Esophagus muscularis mucosa (tissue), 4 donors: ENCODE results near the gene ARHGDIA.

Source experiments
- CTCF ChIP-seq, 3 experiments: fragments of 200-600 bp in 2 of 3; fragments of 450-650 bp in 1 of 3; sonication (generic) in 2 of 3; IDR thresholded peaks; one replicate each; pipeline ENCODE4 v1.5.1; 2017 to 2019; ENCODE audit warnings: antibody characterized with exemption in 3 of 3, mild to moderate bottlenecking in 2 of 3, moderate library complexity in 1 of 3
- EP300 ChIP-seq: sonication (generic); formaldehyde crosslinking; IDR thresholded peaks from one replicate; pipeline ENCODE4 v1.6.1; 2017; ENCODE audit warnings: antibody characterized with exemption
- POLR2A ChIP-seq: fragments of 450-650 bp; IDR thresholded peaks from one replicate; pipeline ENCODE4 v1.6.1; 2017; ENCODE audit warnings: antibody characterized with exemption, moderate library complexity, mild to moderate bottlenecking, low read depth

- TF ChIP-seq CTCF (IDR thresholded peaks at IDR 0.05) (no peak), POLR2A (no peak), EP300 (no peak)
These were observed 24.3 kb upstream of the ARHGDIA start for GRCh38 chr17:81895400-81895799.
